Cortex of kidney (tissue), 1 donor: Measurements from ENCODE around the gene KANSL1.

ENCODE experiments used
- DNase-seq: peaks from one replicate; lab custom pipeline; 2025; lab: John Stamatoyannopoulos, UW

Gene KANSL1

DNA sequence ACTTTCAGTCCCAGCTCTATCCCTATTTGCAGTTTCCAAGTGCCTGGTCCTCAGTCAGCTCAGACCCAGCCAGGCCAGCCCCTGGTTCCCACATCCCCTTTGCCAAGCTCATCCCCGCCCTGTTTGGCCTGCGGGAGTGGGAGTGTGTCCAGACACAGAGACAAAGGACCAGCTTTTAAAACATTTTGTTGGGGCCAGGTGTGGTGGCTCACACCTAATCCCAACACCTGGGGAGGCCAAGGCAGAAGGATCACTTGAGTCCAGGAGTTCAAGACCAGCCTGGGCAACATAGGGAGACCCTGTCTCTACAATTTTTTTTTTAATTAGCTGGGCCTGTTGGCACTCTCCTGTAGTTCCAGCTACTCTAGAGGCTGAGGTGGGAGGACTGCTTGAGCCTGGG, 192.5 kb downstream of the KANSL1 start:
- DNase-seq = no peak

- DNase-seq = no peak
These were observed 192.9 kb downstream of the KANSL1 start for GRCh38 chr17:46000292-46000691.

DNA sequence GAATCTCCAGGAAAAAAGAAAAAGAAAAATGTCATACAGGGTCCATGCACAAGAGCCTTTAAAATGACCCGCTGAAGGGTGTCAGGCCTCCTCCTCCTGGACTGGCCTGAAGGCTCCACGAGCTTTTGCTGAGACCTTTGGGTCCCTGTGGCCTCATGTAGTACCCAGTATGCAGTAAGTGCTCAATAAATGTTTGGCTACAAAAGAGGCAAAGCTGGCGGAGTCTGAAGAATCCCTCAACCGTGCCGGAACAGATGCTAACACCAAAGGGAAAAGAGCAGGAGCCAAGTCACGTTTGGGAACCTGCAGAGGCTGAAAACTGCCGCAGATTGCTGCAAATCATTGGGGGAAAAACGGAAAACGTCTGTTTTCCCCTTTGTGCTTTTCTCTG, 193.3 kb downstream of the KANSL1 start:
- no peak for DNase-seq

GRCh38 chr17:45998987-45999899, 194.0 kb downstream of the KANSL1 start, which contains the start of gene STH:
Gene STH, plus strand, starts transcription at chr17:45999250. Its CDS starts 30 bp downstream, at chr17:45999280.
- no peak for DNase-seq

- no peak for DNase-seq
These were observed 195.6 kb downstream of the KANSL1 start for GRCh38 chr17:45997624-45998023.

DNA sequence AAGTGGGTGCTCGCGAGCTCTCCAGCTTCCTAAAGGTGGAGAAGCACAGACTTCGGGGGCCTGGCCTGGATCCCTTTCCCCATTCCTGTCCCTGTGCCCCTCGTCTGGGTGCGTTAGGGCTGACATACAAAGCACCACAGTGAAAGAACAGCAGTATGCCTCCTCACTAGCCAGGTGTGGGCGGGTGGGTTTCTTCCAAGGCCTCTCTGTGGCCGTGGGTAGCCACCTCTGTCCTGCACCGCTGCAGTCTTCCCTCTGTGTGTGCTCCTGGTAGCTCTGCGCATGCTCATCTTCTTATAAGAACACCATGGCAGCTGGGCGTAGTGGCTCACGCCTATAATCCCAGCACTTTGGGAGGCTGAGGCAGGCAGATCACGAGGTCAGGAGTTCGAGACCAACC, 196.1 kb downstream of the KANSL1 start:
- DNase-seq = no peak

GRCh38 chr17:45996282-45996937, 196.8 kb downstream of the KANSL1 start:
- no peak for DNase-seq

DNA sequence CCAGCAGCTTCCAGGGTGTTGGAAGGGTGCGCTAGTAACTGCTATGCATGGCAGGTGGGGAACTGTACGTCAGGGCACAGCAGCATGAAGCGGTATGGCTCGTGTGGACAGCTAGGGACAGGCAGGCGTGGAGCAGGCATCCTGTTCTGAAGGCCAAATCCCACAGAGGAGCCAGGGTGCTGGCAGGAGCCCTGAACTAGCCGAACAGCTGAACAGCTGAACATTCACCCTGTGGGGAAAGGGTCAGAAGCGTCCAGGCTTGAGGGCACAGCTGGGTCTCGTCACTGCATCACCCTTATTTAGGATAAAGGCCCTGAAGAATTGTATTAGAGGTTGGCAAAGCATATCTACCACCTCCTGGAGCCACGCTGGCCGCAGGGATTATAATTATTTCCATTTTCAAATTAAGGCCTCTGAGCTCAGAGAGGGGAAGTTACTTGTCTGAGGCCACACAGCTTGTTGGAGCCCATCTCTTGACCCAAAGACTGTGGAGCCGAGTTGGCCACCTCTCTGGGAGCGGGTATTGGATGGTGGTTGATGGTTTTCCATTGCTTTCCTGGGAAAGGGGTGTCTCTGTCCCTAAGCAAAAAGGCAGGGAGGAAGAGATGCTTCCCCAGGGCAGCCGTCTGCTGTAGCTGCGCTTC, 197.5 kb downstream of the KANSL1 start:
- DNase-seq = no peak

DNA sequence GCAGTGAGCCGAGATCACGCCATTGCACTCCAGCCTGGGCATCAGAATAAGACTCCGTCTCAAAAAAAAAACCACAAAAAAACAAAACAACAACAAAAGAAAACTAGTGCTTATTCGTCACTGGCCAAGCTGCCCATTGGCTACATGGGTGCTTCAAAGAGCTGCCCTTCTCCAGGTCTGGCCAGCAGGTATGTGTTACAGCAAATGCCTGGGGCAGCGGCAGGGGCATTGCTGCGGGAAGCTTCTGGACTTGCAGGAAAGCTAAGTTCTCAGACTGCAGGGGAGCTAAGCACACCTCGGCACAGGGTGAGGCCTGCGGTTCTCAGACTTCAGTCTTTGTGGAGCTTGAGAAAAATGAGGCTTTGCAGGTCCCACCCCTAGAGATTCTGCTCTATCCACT, 198.2 kb downstream of the KANSL1 start:
- DNase-seq = no peak

DNA sequence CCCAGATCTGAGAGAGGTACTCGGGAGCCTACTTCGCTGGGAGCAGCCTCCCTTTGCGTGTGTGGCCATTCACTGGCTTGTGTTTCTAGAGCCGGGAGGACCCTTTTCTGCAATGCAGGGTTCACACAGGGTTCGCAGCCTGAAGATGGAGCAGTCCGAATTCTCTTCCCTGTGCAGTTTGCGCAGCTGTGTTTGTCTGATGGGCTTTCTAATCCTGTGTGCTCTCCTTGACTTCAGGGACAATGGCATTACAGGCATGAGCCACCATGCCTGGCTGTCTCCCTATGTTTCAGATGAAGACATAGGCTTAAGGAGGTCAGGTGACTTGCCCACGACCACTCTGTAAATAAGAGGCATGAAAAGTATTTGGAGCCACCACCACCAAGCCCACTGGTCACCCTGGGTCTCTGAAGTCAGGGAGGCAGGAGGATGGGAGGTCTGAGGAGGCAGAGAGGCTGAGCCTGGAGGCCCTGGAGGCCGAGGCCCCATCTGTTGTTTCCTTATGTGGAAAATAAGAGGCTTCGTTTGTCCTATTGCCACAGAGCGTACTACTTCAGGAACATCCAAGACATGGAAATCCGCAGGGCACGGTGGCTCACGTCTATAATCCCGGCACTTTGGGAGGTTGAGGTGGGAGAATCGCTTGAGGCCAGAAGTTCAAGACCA, 199.1 kb downstream of the KANSL1 start:
- no peak for DNase-seq

- DNase-seq = no peak
These were observed 200.3 kb downstream of the KANSL1 start for GRCh38 chr17:45992904-45993303.

DNA sequence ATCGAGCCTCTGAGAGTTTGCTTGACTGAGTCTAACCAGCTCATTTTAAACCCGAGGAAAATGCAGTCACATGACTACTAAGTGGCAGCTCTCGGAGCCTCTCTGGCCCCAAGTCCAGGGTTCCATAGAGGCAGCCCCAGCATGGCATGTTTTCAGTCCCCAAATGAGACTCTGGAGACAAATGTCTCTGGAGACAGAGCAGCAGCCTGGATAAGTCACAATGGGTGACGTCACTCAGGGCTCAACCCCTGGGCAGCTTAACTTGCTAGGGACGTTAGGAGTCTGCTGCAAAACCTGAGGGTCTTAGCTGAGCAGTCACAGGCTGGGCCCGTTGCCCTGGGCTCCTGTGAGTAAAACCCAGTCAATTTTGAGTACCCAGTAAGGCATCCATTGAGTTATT, 201.1 kb downstream of the KANSL1 start:
- no peak for DNase-seq

DNA sequence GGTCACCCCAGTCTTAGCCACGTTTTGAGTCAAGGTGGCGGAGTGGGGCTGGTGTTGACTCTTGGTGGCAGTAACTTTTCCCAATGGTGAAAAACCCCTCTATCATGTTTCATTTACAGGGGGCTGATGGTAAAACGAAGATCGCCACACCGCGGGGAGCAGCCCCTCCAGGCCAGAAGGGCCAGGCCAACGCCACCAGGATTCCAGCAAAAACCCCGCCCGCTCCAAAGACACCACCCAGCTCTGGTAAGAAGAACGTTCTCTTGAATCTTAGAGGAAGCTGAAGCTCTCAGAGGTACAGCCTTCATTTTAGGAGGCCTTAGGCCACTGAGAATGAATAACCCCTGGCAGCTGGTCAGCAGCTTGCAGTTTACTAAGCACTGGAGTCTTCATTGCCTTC, 201.9 kb downstream of the KANSL1 start:
- no peak for DNase-seq

DNA sequence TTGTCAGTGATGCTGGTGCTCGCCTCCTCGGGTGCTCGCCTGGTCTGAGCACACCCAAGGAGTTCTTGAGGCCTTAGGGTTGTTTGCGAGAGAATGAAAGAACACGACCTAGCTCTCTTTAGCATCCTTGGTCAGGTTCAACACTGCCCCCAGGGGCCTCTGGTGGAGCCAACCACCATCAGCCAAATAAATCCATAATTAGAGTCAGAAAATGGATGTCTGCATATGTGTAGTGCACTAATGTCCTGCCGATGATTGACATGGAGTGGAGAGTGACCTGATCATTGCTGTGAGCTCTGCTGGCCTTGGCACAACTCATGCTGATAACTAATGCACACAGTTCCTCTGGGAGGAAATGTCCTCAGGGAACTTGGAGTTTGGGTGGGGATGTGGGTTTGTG, 202.3 kb downstream of the KANSL1 start:
- no peak for DNase-seq

- DNase-seq = no peak
These were observed 203.5 kb downstream of the KANSL1 start for GRCh38 chr17:45989759-45990158.

- DNase-seq = no peak
These were observed 205.5 kb downstream of the KANSL1 start for GRCh38 chr17:45987706-45988105.

- no peak for DNase-seq
These were observed 207.2 kb downstream of the KANSL1 start for GRCh38 chr17:45986056-45986455.

GRCh38 chr17:45985447-45985846, 207.8 kb downstream of the KANSL1 start:
- DNase-seq = no peak

DNA sequence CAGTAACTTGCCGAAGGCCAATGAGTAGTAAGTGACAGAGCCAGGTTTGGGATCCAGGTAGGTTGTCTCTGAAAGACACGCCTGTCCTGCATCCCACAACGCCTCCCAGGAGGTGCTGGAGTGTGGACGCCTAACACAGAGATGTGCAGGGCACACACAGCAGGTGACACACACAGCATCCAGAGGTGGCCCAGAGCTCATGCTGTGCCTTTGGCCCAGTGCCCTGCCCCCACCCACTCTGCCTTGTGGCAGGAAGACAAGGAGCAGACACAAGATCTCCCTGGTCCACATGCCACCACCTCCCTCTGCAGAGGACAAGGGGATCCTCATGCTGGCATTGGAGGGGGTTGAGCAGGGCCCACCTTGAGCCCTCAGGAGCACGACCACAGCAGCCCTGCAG, 208.9 kb downstream of the KANSL1 start:
- DNase-seq = no peak

GRCh38 chr17:45983614-45984310, 209.5 kb downstream of the KANSL1 start:
- no peak for DNase-seq

DNA sequence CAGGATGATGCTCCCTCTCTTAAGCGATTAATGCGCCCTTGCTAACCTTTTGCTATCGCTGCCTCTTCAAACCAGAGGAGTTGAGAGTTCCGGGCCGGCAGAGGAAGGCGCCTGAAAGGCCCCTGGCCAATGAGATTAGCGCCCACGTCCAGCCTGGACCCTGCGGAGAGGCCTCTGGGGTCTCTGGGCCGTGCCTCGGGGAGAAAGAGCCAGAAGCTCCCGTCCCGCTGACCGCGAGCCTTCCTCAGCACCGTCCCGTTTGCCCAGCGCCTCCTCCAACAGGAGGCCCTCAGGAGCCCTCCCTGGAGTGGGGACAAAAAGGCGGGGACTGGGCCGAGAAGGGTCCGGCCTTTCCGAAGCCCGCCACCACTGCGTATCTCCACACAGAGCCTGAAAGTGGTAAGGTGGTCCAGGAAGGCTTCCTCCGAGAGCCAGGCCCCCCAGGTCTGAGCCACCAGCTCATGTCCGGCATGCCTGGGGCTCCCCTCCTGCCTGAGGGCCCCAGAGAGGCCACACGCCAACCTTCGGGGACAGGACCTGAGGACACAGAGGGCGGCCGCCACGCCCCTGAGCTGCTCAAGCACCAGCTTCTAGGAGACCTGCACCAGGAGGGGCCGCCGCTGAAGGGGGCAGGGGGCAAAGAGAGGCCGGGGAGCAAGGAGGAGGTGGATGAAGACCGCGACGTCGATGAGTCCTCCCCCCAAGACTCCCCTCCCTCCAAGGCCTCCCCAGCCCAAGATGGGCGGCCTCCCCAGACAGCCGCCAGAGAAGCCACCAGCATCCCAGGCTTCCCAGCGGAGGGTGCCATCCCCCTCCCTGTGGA, 210.2 kb downstream of the KANSL1 start:
- DNase-seq = no peak
